ENCODE measurements around the gene PMEPA1.
A peak's percentile ranks its signal among the peaks of the same experiment; 100 is the strongest.

The PMEPA1 gene

GRCh38 chr20:57620999-57621398, 88.8 kb downstream of the PMEPA1 start:
- peak in 2 of 6 experiments; percentile 23 to 47 for DNase-seq

DNA sequence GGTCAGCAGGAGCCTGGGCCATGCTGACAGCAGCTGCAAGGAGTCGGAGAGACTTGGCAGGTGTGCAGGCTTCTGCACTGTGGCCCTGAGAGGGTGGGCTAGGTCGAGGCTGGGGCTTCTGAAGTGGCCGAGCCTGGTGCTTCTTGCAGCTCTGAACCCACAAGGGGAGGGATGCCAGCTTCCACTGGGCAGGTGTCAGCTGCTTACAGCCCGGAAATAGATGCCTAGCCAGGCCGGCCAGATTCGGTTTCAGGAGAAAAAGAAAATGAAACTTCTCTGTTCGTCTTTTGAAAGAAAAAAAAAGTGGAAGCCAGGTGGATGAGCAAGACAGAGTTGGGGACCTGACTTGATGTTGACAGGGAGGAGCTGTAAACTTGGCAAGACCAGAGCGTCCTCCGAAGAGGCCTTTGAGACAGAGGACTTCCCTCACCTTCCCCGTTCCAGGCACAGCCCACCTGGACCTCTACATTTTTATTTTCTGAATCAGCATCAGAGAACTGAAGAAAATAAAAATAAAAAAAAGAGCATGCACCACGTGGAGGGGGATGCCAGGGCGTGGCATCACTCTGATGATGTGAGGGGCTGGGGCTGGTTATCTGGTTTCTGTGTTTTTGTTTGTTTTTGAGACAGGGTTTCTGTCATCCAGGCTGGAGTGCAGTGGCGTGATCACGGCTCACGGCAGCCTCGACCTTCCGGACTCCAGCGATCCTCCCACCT, 89.4 kb downstream of the PMEPA1 start, which contains the start of gene ZBP1:
TSS of gene ZBP1 (minus strand) at position 153 of the 717 bp plus-strand sequence. CDS start at position 22, 131 bp downstream.
- DNase-seq, result peak; percentile 19 to 61 (median 49)

DNA sequence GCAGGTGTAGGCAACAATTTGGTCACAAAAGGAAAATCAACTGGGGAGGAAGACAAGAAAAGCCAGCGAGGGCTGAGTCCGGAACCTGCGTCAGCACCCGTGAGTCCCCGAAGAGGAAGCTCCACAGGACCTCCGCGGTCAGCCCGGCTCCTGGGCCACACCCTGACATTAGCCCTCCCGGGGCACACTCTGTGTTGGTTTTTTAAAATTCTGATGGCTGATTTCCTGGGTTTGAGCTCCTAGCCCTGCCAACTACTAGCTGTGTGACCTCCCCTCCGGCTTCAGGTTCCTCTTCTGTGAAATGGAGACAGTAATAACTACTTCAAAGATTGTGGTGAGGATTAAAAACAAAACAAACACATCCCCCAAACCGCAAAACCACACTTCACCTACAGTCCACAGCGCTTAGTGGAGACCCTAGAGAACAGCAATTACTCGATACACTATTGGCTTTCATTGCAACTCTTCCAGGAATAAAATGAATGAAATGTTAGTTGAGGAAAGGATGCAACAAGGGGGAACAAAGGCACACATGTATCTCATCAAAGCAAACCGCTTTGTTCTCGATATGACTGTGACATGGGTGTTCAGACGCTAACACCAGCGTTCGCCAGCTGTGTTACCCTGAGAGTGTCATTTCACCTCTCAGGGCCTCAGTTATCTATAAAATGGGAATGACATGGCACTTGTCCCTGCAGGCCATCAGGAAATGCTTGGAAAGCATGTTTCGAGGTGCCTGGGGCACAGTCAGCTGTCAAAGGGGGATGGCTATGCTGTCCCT, 90.6 kb downstream of the PMEPA1 start:
- DNase-seq, result peak; percentile 36 to 88 (median 70)

DNA sequence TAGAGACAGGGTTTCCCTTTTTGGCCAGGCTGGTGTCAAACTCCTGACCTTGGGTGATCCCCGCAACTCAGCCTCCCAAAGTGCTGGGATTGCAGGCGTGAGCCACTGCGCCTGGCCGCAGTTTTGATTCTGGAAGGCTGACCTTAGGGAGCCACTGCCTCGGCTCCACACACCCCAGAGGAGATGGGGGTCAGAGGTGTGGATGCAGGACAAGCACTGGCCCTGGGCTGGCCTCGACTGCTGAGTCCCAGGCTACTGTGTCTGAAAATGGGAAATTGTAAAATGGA, 91.1 kb downstream of the PMEPA1 start:
- no peak for DNase-seq

GRCh38 chr20:57618091-57618763, 91.6 kb downstream of the PMEPA1 start:
- DNase-seq, result peak in 2 of 6 experiments; percentile 5 to 24

DNA sequence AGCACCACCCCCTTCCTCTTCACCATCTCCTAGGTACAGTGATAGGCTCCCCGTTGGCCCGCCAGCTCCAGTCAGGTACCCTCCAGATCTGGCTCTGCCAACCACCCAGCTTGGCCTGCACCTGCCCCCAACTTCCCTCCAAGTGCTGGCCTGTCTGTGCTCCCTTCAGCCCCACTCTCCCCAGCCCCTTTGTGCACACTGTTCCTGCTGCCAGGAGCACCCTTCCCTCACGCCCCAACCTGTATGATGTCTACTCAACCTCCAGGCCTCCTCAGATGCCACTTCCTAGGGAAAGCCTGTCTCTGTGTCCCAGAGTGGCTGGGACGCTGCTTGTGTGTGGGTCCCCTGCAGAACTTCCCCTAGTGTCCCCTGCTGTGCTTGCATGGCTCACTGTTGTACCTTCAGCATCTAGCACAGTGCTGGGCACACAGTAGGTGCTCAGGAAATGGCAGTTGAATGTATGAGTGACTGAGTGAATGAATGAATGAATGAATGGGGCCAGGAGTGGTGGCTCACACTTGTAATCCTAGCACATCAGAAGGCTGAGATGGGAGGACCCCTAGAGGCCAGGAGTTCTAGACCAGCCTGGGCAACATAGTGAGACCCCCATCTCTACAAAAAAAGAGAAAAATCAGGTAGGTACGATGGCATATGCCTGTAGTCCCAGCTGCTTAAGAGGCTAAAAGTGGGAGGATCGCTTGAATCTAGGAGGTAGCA, 92.6 kb downstream of the PMEPA1 start:
- DNase-seq, result no peak

- no peak for DNase-seq
These were observed 93.5 kb downstream of the PMEPA1 start for GRCh38 chr20:57616143-57616951.

DNA sequence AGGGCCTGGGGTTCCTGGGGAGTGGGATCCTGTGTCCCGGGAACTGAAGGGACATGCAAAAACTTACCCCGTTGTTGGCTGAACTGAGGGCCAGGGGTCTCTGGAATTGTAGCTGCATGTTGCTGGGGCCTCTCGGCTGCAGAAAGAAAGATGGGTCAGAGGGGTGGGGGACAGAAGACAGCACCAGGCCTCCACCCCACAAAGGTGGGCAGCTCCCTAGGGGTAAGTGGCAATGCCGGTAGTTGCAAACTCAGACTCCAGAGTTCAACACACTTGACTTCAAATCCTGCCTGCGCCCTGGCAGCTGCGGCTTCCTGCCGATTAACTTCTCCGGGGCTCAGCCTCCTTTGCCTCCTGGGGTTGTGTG, 94.4 kb downstream of the PMEPA1 start:
- no peak for DNase-seq

GRCh38 chr20:57614490-57615444, 95.0 kb downstream of the PMEPA1 start:
- DNase-seq, result no peak

DNA sequence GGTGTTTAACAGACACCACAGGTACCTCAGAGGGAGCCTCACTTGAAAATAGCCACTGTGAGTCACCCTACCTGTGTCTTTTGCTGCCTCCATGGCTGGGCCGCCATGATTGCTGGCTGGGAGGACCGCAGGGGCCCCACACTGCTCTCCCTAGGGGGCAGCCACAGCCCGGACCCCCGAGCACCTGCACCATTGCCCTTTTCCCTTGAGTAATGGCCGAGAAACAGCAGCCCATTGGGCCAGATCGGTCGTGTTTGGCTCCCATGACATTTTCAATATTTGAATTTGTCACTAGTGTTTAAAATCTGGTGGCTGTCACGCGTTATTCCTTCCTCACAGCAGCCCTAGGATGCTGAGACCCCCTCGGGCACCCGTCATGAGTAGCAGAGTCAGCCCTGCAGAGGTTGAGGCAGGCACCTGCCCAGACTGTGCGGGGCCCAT, 96.3 kb downstream of the PMEPA1 start:
- DNase-seq, result no peak

GRCh38 chr20:57612916-57613315, 96.9 kb downstream of the PMEPA1 start:
- no peak for DNase-seq

- no peak for DNase-seq
These were observed 97.4 kb downstream of the PMEPA1 start for GRCh38 chr20:57612436-57612835.

- no peak for DNase-seq
These were observed 98.1 kb downstream of the PMEPA1 start for GRCh38 chr20:57611586-57612311.

DNA sequence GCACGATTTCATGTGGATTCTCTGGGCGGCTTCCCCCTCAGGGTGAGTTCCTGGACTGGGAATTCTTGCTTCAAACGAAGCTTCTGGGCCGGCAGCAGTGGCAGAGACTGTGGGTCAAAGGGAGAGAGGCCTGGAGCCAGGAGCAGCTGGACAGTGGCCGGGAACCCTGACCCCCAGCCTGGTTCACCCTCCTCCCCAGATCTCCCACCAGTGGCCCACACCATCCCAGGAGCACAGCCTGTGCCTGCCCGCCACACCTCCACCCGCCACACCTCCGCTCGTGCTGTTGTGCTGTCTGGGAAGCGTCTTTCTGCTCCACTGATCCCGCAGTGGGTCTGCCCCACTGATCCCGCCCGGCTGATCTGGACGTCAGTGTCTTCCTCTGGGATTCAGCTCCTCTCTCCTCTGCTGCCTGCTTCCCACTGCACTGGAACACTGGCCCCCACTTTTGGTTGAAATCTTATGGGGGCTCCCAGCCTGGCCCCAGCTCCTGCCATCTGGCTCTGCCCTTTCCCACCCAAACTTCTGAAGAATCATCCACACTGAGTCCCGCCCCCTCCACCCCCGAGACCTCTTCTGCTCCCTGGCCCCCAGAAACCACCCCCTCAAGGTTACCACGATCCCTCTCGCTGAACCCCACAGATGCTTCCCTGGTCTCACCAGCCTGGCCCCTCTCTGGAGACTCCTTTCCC, 99.4 kb downstream of the PMEPA1 start:
- DNase-seq, result no peak

GRCh38 chr20:57609842-57610167, 100.0 kb downstream of the PMEPA1 start:
- DNase-seq, result no peak

- DNase-seq, result no peak
These were observed 100.6 kb downstream of the PMEPA1 start for GRCh38 chr20:57609086-57609841.

DNA sequence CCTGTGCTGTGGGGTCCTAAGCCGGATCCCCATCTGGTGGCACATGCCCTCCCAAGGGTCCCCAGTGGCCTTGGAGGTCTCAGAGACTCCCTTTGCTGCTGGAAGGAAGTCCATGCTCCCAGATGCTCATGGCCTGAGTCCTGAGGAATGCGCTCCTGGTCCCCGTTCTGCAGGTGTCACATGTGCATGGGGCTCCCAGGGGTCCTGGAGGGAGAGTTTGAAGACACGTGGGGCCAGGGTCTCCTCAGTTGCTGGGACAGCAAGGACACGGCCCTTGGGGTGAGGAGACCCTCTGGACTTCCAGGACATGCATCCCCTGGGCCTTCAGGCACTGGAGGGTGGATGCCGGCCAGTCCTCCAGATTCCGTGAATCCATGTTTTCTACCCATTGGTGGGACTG, 101.3 kb downstream of the PMEPA1 start:
- no peak for DNase-seq

DNA sequence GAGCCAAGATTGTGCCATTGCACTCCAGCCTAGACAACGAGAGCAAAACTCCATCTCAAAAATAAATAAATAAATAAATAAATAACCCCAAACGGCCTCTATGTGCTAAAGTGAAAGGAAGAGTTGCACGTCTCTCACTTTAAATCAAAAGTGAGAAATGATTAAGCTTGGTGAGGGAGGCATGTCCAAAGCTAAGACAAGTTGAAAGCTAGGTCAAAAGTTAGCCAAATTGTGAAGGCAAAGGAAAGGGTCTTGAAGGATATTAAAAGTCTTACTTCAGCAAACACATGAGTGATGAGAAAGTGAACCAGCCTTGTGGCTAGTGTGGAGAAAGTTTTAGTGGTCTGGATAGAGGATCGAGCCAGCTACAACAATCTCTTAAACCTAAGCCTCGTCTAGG, 103.9 kb downstream of the PMEPA1 start:
- no peak for DNase-seq

DNA sequence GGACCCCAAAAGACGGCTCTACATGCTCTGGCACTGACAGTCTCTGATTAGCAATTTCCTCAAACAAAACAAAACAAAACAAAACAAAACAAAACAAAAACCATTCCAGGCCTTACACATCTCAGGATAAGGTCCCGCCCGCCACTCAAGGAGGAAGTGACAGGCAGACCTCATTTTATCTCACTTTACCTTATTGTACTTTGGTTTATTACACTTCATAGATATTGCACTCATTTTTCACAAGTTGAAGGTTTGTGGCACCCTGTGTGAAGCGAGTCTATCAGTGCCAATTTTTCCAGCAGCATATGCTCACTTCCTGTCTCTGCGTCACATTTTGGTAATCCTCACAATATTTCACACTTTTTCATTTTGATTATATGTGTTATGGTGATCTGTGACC, 104.8 kb downstream of the PMEPA1 start:
- DNase-seq, result no peak

Measured in stimulated activated naive CD4-positive, alpha-beta T cell (primary cell).